Measurements from ENCODE around the gene TFAM. TPM values are rescaled to one million over a fixed set of nuclear protein-coding genes. Genes with fewer than 3 reads are reported as not detected.

TFAM gene
- total RNA-seq, 1 donor from 2014 or later = 43.4 TPM

DNA sequence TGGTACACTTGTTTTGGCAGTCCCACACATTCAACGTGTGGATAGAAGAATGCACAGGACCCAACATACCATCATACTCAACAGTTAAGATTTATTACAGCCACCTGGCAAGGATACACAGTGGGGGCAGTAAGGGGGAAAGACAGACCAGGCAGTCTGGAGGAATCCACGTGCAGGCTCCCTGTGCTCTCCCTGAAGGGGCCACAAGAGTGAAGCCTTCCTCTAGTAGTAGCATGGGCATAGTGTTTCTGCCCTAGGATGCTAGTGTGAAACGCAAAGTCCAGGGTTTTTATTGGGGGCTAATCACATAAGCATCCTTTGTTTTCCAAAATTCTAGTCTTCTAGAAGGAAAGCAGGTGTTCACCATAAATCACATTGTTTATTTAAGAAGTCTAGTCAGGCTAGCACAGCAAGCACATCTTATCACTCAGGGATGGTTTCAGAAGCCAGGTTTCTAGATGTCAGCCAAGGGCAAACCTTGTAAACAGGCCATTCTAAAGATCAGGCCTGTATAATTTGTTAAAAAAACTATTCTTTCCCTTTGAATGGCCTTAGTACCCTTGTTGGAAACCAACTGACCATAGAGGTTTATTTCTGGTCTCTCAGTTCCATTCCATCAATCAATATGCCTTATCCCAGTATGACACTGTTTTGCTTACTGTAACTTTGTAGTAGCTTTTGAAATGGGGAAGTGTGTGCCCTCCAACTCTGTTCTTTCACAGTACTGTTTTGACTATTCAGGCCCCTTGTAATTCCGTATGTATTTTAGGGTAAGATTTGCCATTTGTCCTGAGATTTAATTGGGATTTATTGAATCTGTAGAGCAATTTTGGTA lies 12.4 kb upstream of the TFAM start:
- TF ChIP-seq, protein P1, sequence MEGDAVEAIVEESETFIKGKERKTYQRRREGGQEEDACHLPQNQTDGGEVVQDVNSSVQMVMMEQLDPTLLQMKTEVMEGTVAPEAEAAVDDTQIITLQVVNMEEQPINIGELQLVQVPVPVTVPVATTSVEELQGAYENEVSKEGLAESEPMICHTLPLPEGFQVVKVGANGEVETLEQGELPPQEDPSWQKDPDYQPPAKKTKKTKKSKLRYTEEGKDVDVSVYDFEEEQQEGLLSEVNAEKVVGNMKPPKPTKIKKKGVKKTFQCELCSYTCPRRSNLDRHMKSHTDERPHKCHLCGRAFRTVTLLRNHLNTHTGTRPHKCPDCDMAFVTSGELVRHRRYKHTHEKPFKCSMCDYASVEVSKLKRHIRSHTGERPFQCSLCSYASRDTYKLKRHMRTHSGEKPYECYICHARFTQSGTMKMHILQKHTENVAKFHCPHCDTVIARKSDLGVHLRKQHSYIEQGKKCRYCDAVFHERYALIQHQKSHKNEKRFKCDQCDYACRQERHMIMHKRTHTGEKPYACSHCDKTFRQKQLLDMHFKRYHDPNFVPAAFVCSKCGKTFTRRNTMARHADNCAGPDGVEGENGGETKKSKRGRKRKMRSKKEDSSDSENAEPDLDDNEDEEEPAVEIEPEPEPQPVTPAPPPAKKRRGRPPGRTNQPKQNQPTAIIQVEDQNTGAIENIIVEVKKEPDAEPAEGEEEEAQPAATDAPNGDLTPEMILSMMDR (conservative IDR thresholded peaks at IDR 0.05; ENCODE audit: low read depth, low read length) = no peak
- H3K4me3 ChIP-seq (ENCODE audit: low read depth, low read length) = no peak overlapping the region
- no peak for DNase-seq (ENCODE audit: low read depth)

DNA sequence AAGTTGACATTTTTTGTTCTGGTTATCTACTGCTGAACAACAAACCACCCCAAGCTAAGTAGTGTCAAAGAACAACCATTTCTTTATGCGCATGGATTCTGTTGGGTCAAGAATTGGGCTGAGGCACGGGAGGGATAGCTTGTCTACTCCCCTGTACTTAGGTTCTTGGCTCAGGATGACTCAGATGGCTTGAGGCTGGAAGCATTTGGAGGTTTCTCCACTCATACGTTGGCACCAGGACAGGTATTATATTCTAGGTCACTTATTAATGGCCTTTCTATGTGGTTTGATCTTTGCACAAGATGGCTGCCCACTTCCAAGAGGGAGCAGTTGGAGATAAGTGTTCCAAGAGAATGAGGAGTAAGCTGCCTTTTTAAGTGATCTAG lies 11.8 kb upstream of the TFAM start:
- TF ChIP-seq, protein P1 (conservative IDR thresholded peaks at IDR 0.05; ENCODE audit: low read depth, low read length) = no peak

DNA sequence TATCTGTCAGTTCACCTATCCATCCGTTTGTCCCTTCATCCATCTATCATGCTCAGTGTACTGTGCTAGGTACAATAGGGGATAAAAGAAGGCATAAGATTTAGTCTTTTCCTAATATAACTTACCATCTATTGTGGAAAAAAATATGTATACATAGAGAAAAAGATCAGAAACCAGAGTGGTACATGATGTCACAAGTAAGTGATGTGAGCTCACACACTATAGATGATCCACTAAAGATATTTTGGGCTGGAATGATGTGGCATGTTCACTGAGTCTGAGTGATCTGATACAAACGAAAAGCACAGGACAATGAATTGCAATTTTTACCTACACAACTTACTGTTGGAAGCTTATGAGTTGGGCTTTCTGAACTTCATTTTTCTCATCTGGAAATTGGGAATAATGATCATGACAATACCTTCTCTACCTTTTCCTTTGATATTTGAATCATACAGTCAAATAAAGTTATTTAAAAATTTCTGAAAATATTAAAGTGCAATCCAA lies 2.7 kb upstream of the TFAM start:
- no peak overlapping the region for H3K4me3 ChIP-seq (ENCODE audit: low read depth, low read length)
- DNase-seq (ENCODE audit: low read depth) = no peak
- TF ChIP-seq, protein P1 (conservative IDR thresholded peaks at IDR 0.05; ENCODE audit: low read depth, low read length) = no peak

More for the DNA sequence above, 11.8 kb upstream of the TFAM start:
- DNase-seq (ENCODE audit: low read depth) = no peak
- no peak overlapping the region for H3K4me3 ChIP-seq (ENCODE audit: low read depth, low read length)

DNA sequence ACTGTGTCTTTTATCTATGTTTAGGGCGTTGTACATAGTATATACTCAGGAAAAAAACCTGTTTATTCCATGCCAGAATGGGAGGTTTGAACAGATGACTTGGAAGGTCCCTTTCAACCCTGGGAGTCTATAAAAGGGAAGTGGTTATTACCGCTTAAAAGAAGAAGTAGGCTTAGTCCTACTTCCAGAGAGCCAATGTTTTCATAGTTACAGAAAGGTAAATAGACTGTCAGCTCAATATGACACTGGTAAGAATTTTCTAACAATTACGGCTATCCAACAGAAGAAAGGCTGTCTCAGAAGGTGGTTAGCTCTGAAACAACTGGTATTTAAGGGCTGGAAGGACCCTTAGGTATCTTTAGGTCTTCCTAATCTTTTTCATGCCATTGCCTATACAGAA lies 1.1 kb upstream of the TFAM start:
- peak overlapping the region; percentile 87 for H3K4me3 ChIP-seq (ENCODE audit: low read depth, low read length)
- TF ChIP-seq, protein P1 (conservative IDR thresholded peaks at IDR 0.05; ENCODE audit: low read depth, low read length) = no peak
- DNase-seq (ENCODE audit: low read depth) = no peak

DNA sequence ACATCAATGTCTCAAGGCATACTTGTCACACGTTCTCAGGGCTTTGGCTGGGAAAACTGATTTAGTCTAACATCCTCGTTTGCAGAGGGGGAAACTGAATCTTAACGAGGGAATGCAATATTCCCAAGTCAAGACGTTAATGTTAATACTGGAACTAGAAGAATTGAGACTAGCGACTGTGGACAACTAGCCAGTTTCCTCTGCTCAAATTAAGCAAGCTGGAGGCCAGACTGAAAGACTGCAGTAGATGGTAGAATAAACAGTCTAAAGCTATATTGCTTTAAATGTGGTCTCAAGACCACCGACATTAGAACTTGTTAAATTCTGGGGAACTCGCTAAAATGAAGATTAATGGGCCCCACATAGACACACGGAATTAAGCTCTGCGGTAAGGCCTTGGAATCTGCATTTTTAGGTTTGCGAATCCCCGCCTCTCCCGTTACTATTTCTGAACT lies 639 bp upstream of the TFAM start:
- TF ChIP-seq, protein P1 (conservative IDR thresholded peaks at IDR 0.05; ENCODE audit: low read depth, low read length) = no peak
- no peak for DNase-seq (ENCODE audit: low read depth)
- peak overlapping the region; percentile 87 for H3K4me3 ChIP-seq (ENCODE audit: low read depth, low read length)

DNA sequence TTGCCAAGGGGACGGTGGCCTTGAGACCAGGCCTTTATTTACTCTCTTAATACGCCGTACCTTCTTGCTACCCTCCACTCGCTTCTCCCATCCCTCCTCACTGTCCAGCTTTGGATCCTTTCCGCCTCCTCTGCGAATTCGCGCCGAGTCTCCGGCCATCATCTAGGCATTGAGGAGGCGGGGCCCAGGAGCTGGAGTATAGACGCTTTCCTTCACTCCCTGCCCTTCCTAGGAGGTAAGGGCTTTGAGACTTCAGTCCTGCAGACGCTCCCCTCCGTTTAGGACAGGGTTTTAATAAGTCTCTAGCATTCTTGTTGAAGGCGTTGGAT lies 538 bp downstream of the TFAM start:
- TF ChIP-seq, protein P1 (conservative IDR thresholded peaks at IDR 0.05; ENCODE audit: low read depth, low read length) = no peak
- peak overlapping the region; percentile 87 for H3K4me3 ChIP-seq (ENCODE audit: low read depth, low read length)
- DNase-seq (ENCODE audit: low read depth) = no peak

DNA sequence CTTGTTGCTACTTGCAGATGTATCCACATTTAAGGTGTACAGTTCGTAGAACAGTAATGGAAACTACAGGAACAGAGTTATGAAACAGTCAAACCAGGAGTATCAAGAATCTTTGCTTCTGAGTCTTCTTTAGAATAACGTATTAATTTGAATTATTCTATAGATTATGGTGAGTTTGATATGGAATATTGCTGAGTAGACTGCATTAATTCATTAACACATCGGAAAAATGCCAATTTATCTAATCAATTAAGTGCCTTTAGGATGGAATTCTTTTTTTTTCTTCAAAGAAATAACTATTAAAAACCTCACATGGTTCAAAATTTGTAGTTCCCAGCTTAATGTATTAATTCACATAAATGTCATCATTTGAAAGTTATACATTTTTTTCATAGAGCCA lies 3.8 kb downstream of the TFAM start:
- TF ChIP-seq, protein P1 (conservative IDR thresholded peaks at IDR 0.05; ENCODE audit: low read depth, low read length) = no peak
- no peak for DNase-seq (ENCODE audit: low read depth)
- no peak overlapping the region for H3K4me3 ChIP-seq (ENCODE audit: low read depth, low read length)
